Activated CD4-positive, alpha-beta T cell treated with anti-CD3 and anti-CD28 coated beads for 4 hours (primary cell): Measurements from ENCODE around the gene SLC12A8.
"Not testable (repeated sequence)": the region's sequence is repeated elsewhere in the genome, so short reads cannot be mapped to it uniquely, and the experiment has no call there.

Experiments
- DNase-seq, 2 donors: peaks; one replicate each; pipeline ENCODE4 v3.0.0-alpha.2; 2020

Gene SLC12A8

DNA sequence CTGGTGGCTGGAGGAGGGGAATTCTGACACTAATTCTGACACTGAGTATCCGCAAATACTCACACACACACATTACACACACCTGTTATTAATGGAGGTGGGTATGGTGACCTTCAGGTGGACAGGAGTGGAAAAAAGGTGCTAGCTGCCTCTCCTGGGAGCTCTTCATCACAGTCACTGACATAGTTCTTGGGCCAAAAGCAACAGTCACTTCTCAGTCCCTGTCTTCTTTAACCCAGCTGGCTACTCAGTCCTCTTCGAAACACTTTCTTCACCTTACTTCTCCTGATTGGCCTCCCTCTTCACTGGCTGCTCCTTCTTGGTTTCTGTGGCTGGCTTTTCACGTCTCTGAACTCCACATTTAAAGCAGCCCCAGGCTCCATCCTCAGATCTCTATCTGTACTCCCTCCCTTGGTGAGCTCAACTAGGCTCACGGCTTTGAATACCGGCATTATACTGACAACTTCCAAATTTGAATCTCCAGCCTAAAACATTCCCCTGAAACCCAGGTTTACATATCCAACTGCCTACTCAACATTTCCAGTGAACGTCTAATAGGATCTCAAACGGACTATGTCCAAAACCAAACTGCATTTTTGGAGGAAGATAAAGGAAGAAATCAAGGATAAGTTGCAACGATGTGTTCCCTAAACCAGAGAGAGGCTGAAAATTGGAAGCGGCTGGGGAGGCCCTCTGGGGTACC lies 103.6 kb downstream of the SLC12A8 start:
- DNase-seq: no peak

DNA sequence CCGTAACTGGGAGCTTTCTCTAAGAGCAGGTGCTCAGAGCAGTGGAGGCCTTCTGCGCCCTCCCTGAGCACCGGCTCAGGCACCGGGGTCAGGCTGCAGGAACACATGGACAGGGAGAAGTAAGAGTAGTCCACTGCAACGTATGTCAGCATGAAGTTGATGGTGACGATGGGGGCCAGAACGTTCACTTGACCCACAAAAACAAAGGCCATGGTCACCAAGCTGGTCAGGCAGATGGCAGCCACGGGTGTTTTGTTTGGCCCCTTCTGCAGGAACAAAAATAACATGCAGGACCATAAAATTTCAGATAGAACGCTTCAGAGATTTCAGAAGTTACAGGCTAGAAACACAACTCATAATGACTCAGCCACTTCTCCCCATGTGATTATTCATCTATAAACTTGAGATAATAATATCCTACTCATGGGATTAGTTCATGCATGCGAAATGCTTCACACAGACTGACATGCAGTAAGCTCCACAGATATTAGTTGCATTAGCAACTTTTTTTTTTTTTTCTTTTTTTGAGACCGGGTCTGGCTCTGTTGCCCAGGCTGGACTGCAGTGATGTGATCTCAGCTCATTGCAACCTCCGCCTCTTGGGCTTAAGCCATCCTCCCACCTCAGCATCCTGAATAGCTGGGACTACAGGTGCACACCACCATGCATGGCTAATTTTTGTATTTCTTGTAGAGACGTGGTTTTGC lies 104.5 kb downstream of the SLC12A8 start:
- DNase-seq: no peak

DNA sequence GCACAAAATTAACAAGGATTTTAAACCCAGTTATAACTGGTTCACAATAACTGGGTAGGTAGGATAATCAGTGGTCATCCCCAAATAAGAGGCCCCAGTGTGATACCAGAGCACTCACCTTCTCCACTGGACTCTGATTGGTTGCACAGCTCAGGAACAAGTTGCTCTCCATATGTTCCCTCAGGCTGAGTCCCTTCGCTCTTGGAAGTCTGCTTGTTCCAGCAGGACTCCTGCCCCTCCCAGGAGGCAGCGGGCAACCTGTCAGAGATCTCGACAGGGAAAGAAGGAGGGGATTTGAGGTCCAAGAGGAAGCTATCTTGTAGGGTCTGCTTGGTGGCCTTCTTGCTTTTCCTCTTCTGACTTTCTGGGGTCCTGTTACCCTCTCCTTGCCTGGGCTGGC lies 105.2 kb downstream of the SLC12A8 start:
- DNase-seq: no peak

DNA sequence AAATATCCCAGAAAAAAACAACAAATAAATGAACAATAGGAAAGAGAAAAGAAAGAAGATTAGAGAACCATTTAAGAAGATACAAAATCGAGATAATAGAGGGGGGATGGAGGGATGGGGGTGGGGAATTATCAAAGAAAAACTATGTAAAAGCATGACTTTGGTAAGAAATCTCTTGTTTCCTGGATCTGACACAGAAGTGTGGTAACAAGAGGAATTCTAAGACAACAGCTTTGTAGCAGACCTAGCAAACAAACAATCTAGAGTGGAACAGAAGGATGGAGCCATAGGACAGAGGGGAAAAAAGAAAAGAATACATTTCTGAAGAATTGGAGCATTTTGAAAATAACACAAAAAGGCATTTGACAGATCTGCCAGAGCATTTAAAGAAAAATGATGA lies 107.4 kb downstream of the SLC12A8 start:
- no peak for DNase-seq

DNA sequence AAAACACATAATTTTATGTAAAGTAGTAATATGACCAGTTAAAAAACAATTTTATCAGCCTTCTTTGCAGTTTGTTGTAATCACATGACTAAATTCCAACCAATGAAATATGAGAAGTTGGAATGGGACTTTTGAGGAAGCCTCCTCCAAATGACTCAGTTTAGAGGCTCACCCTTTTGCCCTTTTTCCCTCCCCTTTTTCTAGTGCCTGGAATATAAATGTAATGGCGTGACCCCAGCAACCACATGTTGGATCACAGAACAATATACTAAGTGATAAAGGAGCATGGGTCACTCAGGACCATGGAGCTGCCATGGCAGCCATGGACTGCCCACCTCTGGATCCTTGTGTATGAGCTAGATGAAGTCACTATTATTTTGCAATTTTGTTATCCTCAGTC lies 107.9 kb downstream of the SLC12A8 start:
- no peak for DNase-seq

DNA sequence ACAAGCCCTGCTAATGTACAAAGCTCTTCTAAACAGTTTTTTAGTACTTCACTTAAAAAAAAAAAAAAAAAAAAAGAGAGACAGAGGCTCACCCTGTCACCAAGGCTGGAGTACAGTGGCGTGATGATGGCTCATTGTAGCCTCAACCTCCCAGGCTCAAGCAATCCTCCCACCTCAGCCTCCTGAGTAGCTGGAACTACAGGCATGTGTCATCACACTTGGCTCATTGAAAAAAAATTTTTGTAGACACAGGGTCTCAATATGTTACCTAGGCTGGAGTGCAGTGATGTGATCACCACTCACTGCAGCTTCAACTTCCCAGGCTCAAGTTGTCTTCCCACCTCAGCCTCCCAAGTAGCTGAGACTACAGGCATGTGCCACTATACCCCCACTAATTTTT lies 109.1 kb downstream of the SLC12A8 start:
- DNase-seq: no peak

DNA sequence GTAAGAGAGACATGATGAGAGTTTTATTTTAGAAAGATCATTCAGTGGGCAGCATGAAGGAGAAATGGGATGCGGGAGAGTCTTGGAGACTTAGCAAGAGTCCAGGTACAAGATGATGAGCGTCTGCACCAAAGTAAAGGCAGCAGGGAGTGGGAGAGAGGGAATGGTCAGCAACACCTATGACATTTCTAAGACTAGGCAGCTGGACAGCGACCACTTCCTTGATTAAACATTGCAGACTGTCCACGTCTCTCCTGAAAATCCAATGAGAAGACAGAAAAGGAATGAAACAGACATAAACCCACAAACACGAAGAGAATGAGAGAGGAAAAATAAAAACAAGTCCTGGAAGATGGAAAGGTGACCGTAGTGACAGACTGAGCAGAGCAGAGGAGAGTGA lies 110.1 kb downstream of the SLC12A8 start:
- DNase-seq: no peak

DNA sequence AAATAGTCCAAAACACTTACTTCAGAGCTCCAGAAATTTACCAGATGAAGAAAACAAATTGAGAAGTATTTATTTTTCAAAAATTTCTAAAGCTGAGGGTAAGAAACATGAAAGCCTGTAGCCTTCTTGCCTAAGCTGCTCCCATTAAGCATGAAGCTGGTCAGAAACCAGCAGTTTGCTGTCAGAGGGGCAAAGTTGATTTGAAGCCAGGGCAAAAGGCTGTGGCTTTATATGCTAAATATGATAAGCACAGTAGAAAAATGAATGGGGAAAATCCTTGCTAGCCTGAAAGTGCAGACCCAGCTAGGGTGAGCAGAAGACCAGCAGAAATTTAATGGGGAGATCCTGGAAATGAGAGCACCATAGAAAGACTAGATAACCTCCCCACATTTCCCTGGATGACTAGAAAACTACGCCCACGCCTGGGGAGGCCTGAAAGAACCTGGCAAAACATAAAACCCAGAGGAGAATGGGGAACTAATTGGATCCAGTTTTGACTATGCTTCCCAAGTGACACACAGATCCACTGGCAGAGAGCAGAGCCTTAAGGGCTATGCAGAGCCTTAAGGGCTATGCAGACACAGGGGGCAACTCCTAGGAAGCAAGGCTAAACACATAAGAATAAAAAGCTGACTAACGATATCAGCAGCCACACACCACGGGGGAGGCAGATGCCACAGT lies 113.8 kb downstream of the SLC12A8 start:
- DNase-seq: no peak

DNA sequence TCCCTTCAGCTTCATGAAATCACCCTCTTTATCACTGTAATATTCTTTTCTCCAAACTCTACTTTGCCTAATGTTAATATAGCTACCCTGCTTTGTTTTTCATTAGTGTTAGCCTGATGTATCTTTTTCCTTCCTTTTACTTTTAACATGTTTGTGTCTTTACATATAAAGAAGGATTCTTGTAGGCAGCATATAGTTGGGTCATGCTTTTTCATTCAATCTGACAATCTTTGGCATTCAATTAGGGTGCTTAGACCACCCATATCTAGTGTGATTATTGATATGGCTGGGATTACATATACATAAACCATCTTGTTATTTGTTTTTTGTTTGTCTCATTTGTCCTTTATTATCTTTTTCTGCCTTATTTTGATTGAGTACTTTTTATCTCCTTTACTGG lies 121.9 kb downstream of the SLC12A8 start:
- no peak for DNase-seq

DNA sequence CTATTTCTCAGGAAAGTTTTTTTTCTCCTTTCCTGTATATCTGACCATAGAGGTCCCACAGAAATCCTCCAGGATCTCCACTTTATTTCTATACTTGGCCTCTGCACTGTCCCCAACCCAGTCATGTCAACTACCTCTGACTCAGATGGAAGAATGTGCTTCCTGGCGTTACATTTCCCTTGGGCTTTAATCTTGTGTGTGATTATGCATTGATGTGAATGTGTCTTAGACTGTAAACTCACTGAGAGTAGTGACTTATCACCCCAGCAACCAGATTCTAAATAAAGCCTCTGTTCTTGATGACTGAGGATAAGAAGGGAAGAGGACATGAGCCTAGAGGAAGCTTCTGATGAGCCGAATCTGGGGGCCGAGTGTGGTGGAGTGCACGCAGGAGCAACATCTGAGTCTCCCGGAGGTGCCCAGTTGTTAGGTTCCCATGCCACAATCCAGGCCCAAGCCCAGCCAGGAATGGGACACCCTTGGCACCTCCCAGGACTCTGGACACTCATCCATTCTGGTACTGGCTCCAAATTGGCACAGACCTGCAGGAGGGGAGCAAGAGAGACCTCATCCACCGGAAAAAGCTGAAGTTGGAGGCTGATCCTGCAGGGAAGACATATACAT lies 124.7 kb downstream of the SLC12A8 start:
- DNase-seq: no peak

DNA sequence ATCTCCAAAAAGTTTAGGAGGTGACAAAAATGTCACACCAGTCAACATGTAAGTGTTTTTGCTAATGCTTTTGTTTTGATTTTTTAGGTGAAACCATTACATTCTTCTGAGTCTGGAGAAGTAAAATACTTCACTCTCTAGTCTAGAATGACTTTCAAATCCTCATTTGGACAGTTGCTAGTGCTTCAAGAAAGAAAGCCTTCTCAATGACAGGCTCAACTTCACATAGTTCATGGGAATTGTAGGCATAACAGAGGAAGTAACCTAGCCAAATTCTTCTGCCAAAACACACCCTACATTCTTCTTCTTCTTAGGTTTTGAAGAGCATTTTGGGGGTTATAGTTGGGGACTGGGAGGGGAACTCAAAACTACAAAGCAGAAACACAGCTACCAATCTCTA lies 127.4 kb downstream of the SLC12A8 start:
- DNase-seq: no peak

DNA sequence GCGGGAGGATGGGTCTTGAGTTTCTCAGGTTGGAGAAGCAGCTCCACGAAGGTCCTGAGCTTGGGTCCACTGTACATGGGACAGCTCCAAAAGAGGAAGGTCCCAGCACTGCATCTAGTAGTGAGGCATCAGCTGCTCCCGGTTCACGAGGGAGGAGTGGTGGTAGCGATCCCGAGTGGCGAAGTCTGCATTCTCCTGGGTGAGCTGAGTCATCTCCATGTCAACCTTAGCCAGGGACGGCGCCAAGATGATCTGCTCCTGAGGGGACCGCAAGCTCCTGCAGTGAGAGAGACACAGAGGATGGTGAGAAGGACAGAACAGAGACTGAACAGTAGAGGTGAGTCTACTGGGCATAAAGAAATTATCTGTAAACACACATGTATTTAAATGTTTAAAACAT lies 128.8 kb downstream of the SLC12A8 start:
- DNase-seq: no peak

DNA sequence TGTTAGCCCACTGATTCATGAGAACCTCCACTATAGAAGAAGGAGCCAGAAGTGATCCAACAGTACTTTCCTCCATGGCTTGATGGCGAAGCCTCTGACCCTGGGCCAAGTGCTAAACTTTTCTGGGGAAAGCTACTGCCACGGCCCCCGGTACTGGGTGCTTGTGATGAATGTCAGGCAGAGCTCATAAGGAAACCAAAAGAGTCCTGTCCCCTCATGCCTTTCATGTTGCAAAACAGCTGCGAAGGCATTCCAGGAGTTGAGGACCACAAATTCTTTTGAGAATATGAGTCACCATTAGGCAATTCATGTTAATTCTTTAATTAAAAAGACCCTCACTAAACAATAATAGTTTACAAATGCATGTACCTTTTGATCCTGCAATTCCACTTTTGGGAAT lies 130.2 kb downstream of the SLC12A8 start:
- DNase-seq: not testable (repeated sequence)

DNA sequence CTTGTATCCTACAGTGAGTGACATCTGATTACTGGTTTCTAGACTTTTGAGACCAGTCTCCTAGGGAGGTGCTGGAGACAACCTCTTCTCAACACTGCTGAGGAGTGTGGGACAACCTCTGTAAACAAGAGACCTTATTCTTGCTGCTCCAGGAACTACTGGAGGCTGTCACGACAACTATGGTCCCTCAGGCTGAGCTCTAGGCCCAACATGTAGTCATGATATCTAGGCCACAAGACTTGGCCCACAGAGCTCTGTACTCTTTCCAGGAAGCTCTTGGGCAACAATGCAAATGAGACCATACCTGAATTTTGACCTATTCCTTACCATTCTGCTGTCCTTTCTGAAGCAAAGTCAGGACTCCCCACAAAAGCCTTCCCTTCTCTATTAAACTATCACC lies 132.5 kb downstream of the SLC12A8 start:
- no peak for DNase-seq

DNA sequence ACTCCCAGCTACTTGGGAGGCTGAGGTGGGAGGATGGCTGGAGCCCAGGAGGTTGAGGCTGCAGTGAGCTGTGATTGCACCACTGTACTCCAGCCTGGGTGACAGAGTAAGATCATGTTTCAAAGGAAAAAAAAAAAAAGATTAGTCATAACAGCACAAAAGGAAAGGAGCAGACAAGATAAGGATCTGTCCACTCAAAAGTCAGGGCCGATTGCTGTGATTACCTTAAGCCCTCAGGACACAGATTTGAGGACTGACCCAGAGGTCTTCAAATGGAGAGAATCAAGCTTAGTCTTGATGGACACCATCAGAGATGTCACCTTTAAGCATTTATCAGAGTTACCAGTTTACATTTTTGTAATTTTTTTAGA lies 132.9 kb downstream of the SLC12A8 start:
- no peak for DNase-seq

DNA sequence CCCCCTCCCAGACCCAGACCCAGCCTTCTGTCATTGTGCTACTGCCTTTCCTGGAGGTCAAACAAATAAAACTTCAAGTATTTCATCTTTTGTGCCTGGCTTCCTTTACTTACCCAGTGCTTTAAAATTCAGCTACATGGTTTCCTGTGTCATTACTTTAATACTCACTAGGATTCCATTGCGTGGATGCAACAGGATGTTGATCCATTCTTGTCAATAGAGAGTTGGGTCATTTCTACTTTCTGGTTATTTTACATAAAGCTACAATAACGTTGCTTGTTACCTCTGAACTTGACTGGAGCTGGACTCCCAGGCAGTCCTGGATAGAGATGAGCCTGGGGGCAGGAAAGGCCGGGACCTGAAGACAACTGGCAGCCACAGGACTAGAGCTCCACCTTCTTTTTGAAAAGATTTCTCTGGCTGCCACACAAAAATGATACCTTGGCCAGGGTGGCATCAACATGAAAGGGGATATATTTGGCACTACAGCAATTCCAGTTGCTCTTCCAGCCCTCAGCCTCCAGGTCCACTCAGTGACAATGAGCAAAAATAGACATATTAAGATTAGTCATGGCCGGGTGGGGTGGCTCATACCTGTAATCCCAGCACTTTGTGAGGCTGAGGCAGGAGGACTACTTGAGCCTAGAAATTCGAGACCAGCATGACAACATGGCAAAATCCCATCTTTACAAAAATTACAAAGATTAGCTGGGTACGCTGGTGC lies 133.4 kb downstream of the SLC12A8 start:
- DNase-seq: no peak

DNA sequence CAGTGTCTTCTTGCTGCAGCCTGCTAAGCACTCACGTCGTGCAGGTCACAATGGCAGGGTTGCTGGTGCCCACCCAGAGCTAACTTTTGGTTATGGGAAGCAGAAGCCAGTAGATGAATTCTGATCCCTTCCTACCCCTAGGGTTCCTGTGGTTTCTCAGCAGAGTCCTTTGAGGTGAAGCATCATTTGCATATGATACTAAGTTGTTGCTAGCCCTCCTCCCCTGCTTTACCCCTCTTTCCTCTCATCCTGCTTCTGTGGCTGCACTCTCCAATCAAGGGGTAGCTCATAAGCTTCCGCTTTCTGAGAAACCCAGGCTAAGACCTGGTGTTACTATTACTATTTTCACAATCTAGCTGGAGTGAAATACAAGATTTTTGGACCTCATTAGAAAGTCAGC lies 134.7 kb downstream of the SLC12A8 start:
- DNase-seq: no peak

DNA sequence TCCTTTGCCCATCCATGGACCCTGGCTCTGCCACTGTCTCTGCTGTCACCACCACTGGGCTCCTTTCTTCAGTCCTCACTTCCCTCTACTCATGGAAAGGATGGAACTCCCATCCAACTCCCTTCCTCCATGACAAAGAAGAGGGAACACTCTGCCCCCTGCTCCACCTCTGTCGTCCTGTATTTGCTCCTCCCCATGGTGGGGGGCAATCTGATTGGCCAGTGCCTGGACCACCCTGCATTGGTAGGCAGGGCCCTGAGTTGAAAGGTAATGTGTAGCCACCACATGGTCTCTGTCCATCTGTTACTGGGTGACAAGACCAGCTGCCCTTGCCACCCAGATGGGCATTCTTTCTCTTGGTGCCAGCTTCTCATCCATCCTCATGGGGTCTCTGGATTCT lies 136.1 kb downstream of the SLC12A8 start:
- no peak for DNase-seq

DNA sequence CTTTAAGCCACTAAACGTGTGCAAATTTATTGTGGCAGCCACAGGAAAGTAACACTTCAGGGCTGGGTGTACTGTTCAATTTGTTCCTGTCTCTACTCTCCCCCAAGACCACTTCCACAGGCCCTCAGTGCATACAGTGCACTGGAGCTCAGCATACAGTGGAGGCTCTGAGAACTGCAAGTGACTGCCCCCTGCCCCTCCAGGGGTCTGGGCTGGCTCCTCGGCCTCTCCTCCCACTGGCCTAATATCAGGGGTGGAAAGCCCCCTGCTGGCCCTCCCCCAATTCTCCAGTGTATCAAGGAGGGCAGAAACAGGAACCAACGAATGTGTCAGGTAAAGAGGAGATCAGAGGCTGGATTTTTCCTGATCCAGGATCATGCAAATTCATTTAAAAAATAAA lies 136.8 kb downstream of the SLC12A8 start:
- no peak for DNase-seq

DNA sequence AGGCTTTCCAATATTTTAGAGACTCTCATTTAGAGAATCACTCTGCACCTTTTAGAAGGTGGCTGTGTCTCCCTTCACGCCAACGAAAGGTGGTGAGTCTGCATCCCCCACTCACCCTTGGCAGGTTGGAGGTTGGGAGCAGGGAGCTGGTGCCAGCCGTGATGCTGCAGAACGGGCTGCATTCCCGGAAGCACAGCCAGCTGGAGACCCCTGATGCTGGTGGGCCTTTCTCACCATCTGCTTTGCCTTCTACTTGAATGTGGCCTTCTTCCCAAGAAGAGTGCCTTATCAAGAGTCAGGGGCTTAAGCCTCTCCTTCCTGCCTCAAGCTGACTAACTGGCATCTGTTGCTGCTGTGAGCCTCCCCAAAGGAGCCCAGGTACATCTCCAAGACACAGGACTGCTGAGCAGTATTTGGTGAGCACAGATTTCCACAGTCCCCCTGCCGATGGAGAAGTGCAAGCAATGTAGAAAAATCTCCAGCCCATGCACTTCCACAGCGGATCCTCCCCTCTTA lies 139.1 kb downstream of the SLC12A8 start:
- DNase-seq: no peak

DNA sequence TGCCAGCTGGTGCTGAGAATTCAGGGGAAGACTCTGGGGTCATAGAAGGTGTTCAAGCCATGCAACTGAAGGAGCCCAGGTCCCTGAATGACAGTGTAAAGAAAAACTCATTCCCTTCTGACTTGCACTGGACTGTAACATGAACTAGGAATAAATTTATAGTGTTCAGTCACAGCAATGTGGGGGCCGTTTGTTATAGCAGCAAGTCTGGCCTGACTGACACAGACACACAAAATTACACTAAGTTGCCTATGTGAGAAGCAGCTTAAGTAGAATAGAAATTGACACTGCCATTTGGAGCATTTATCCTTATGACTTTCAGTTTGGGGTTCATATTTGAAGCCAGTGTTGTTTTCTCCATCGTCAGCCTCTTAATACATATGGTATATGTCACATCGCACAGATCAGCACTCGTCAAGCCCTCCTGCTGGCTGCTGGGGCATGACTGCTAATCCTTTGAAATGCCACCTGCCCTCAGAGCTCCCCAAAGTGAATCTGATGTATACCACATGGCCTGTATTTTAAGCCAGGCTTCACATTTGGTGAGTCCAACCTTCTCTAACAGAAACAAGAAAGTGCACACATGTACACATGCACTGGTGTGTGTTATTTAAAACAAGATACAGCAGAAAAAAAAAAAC lies 139.7 kb downstream of the SLC12A8 start:
- no peak for DNase-seq

DNA sequence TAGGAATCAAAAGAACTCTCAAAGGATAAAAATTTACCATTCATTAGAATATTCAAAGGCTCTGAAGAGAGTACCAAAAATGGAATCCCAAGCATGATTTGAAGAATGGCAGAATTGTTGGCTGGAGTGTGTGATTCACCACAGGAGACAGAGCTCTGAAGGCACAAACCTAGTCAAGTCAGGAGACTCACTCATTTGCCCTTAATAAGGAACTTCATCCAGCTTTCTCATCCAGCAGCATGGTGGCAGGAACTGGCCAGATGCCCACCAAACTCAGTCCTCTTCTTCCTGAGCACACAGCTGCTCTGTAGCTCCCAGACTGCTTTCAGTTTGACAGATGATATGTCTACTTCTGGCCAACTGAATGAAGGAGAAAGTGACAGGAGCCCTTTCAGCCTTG lies 140.2 kb downstream of the SLC12A8 start:
- DNase-seq: no peak
